Measurements from ENCODE around the gene KIF17. TPM values are rescaled to one million over a fixed set of nuclear protein-coding genes. Genes with fewer than 3 reads are reported as not detected.

The KIF17 gene
- total RNA-seq, 1 experiment from 2014 or later, result 5.1 TPM

GRCh38 chr1:20680269-20680668 is 37.5 kb downstream of the KIF17 start:
- Histone ChIP-seq H3K79me2 (ENCODE audit: insufficient read depth, low read length) (no peaks in the 10 kb centered on the region), H3K79me1 (ENCODE audit: insufficient read depth, low read depth, low read length, poor library complexity, severe bottlenecking) (no peaks in the 10 kb centered on the region), H4K91ac (ENCODE audit: insufficient read length, low read depth, low read length) (no peak overlapping the region), H2AK5ac (ENCODE audit: insufficient read length, low read length) (no peak overlapping the region), H2BK20ac (ENCODE audit: low read depth, low read length, poor library complexity, severe bottlenecking) (no peak overlapping the region), H3K4ac (ENCODE audit: low read depth, low read length) (no peak overlapping the region), H3K27ac (ENCODE audit: insufficient read length, low read depth, low read length) (no peak overlapping the region), H3K14ac (ENCODE audit: insufficient read depth, low read length) (no peak overlapping the region), H3K4me2 (ENCODE audit: insufficient read depth, insufficient read length, low read length) (no peak overlapping the region), H3K23me2 (ENCODE audit: insufficient read length, low read depth, low read length, poor library complexity, severe bottlenecking) (no peaks in the 10 kb centered on the region), H3K27me3 (ENCODE audit: insufficient read depth, low read length) (no peaks in the 10 kb centered on the region), H2BK5ac (ENCODE audit: insufficient read length, low read length) (no peak overlapping the region), H4K8ac (replicated peaks; ENCODE audit: insufficient read length, low read depth, low read length) (no peak overlapping the region), H3K23ac (ENCODE audit: insufficient read length, low read depth, low read length) (no peak overlapping the region), H3K56ac (ENCODE audit: insufficient read length, low read depth, low read length) (no peak overlapping the region), H2AFZ (ENCODE audit: low read length) (no peak overlapping the region), H2BK12ac (ENCODE audit: insufficient read length, low read depth, low read length) (no peak overlapping the region), H3K9ac (ENCODE audit: extremely low read depth, insufficient read length, low read length) (no peak overlapping the region), H3K4me1 (ENCODE audit: insufficient read depth, low read length) (no peaks in the 10 kb centered on the region), H4K5ac (ENCODE audit: insufficient read length, low read depth, low read length) (no peak overlapping the region), H2BK15ac (ENCODE audit: low read depth, low read length) (no peak overlapping the region), H3T11ph (ENCODE audit: low read length) (no peak overlapping the region), H3K9me3 (ENCODE audit: control insufficient read depth, low read depth, low read length) (no peaks in the 10 kb centered on the region), H2BK120ac (ENCODE audit: low read depth, low read length, poor library complexity, severe bottlenecking) (no peak overlapping the region), H3K18ac (ENCODE audit: insufficient read length, low read depth, low read length) (no peak overlapping the region), H4K20me1 (ENCODE audit: control insufficient read depth, insufficient read depth, insufficient read length) (no peaks in the 10 kb centered on the region)
- Mint-ChIP-seq H3K9me3 (no peaks in the 10 kb centered on the region), H3K4me3 (no peak overlapping the region), H3K27ac (no peak overlapping the region), H3K4me1 (peaks cover 0 to 3% of the 10 kb centered on the region in 2 experiments; a peak in 2 of 4 replicates), H3K27me3 (ENCODE audit: low read depth) (no peaks in the 10 kb centered on the region; the same call in 1 of the 2 replicates), H3K36me3 (ENCODE audit: insufficient read depth in 1 of 3, low read depth in 3 of 3) (peaks cover 0 to 31% (median 9%) of the 10 kb centered on the region in 3 experiments; a peak in 6 of 7 replicates)
- TF ChIP-seq, protein P1, sequence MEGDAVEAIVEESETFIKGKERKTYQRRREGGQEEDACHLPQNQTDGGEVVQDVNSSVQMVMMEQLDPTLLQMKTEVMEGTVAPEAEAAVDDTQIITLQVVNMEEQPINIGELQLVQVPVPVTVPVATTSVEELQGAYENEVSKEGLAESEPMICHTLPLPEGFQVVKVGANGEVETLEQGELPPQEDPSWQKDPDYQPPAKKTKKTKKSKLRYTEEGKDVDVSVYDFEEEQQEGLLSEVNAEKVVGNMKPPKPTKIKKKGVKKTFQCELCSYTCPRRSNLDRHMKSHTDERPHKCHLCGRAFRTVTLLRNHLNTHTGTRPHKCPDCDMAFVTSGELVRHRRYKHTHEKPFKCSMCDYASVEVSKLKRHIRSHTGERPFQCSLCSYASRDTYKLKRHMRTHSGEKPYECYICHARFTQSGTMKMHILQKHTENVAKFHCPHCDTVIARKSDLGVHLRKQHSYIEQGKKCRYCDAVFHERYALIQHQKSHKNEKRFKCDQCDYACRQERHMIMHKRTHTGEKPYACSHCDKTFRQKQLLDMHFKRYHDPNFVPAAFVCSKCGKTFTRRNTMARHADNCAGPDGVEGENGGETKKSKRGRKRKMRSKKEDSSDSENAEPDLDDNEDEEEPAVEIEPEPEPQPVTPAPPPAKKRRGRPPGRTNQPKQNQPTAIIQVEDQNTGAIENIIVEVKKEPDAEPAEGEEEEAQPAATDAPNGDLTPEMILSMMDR (conservative IDR thresholded peaks at IDR 0.05), result no peak
- no peak for DNase-seq
- no CpG with 5 or more reads among the region's 5 CpGs for WGBS (ENCODE audit: extremely low coverage, insufficient read length, low lambda C conversion rate)

All from H9 (cell line).